Endometrial microvascular endothelial cells (primary cell): ENCODE results near the gene XRCC3. TPM values are rescaled to one million over a fixed set of nuclear protein-coding genes. Genes with fewer than 3 reads are reported as not detected.

ENCODE experiments used
- in situ Hi-C: cut with HindIII; loops from 2 replicates; pipeline ENCODE4 v1.10.0; 2017; ENCODE audit warnings: low sequenced_read_pairs, low pct_unique_long_range_greater_than_20kb; ENCODE audit errors: inconsistent ontology term
- total RNA-seq: library from RNA; depleted of rRNA; stranded (reverse); fragments of >200 nt; gene quantifications from one replicate; pipeline ENCODE4 v1.2.3, GENCODE V29; 2015; ENCODE audit errors: inconsistent ontology term

The XRCC3 gene
- total RNA-seq, 1 donor from 2014 or later = 25.3 TPM

DNA sequence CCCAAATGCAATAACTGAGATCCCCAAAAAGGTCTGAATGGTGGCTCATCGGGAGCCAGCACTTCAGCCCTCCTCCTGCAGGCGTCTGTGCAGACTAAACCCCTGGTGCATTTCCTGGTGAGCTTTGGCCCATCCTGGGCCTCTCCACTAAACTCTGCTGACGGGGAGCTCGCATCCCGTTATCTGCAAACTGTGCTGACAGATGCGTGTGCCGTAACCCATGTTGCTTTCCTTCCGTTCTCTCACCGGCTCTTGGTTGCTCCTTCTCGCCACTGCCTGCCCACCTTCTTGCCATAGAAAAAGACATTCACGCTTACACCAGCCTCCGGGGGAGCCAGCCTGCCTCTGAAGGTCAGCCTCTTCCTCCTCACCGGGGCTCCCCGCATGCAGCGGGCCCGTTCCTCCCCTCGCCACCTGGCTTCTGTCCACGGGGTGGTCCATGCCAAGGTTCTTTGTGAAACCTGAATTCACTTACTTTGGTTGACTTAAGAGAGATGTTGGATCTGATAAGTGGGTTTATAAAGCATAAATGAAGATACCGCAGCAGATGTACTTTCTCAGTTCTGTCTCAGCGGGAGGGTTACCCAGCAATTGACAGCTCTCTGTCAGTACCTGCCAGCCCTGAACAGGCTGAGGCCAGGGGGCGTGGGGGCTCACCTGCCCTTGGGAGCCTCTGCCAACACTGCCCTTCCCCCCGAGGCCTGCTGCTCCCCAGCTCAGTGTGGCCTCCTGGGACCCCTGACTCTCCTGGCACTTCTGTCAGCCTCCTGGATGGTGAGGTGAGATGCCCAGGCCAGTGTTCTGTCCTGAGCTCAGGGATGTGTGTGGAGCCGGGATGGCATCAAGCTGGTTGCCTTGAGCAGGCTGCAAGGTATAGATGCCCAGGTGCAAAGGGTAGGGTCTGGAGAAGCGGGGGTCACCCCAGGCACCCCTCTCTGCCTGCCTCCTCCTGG, 14.5 kb upstream of the XRCC3 start:
- in situ Hi-C loops = no loop called here

DNA sequence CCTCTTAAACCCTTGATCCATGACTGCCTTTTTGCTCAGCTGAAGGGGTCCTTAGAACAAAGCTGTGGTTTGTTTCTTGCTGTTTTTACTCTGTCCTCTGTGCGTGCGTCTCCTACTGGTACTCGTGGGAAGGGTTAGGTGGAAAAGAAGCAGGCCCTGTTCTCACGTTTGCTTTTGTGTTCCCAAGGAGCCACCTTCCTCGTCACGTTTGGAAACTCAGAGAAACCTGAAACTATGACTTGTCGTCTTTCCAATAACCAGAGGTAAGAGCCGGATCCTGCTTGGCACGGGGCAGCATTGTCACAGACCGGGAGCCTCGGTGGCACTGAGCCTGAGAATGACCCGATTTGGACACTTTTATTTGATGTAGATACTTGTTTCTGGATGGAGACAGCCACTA, 13.5 kb upstream of the XRCC3 start:
- in situ Hi-C loops = no loop called here

DNA sequence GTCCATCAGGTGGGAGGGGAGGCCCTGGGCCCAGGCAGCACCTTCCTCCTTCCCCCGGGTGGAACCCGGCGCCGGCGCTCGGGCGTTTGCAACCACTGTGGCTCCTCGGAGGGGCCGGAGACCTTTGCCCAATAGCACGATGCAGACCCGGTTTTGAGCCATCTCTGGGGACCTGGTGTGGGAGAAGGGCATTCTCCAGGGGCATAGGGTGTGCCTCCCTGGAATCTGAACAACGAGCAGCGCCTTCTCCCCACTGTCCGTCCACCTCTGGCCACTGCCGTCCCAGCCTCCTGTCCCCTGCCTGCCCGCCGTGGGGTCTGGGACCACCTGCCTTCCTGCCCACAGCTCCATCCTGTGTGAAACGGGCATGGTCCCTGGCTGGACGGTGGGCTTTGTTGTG, 12.9 kb upstream of the XRCC3 start:
- in situ Hi-C loops = no loop called here

DNA sequence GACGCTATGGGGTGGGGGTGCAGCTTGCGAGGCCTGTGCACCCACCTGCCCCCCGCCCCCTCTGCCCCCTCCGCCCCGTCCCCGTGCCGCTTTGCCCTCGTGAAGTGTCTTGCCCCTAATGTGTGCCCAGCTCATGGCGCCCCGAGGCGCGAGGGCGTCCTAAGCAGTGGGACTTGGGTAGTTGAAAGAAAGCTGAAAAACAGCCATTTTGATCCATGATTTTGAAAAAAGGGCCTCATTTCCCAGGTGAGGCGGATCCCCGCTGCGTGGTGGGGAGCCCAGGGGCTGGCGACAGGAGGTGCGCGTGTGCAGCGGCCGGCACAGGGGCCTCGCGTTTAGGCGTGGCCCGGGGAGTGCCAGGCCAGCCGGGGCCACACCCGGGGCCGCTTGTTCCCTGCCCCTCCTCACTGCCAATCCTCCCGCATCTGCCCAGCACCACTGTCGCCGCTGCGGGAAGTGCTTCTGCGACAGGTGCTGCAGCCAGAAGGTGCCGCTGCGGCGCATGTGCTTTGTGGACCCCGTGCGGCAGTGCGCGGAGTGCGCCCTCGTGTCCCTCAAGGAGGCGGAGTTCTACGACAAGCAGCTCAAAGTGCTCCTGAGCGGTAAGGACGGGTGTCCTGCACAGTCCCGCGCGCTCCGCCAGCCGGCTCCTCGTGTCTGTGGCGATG, 12.2 kb upstream of the XRCC3 start:
- in situ Hi-C loops = no loop called here

DNA sequence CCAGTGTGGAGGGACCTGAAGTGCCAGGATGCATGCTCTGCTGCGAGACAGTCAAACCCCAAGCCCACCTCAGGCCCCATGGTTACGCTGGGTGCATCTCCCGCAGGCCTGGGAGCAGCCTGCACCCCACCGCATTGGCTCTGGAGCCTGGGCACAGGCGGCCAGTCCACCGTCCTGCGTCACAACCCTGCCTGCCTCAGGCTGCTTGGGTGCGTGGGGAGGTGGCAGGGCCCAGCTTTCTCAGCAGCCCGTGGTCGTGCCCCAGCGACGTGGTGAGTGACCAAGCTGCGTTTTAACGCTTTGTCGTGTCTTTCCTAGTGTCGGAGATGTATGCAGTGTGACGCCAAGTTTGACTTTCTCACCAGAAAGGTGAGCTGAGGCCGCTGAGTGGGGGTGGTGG, 11.2 kb upstream of the XRCC3 start:
- in situ Hi-C loops = no loop called here

DNA sequence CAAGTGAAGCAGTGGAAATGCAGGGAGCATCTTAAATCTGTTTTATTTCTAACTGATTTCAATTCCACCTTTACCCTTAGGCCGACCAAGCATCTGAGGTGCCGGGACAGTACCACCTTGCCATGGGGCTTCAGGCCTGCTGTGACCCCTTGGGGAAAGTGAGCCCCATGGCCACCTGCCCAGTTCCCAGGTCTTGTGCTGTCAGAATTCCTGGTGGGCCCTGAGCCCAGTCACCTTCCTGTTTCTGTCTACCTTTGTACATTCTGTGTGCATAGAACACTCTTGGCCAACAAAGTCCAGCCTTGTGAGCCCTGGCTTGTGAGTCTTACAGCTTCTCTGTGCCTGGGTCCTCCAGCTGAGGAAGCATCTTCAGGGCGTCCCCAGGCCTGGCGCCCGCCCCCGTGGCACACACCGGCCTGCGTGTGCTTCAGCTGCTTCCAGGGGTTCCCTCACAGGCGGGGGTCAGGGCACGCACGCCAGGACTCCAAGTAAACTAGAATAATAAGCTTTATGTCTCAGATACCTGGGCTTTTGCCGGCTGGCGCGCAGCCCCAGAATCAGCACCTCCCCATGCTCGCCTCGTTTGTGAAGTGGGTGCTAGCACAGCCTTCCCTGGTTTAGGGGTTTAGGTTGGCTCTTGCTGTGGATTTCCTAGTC, 10.6 kb upstream of the XRCC3 start:
- in situ Hi-C loops = no loop called here

DNA sequence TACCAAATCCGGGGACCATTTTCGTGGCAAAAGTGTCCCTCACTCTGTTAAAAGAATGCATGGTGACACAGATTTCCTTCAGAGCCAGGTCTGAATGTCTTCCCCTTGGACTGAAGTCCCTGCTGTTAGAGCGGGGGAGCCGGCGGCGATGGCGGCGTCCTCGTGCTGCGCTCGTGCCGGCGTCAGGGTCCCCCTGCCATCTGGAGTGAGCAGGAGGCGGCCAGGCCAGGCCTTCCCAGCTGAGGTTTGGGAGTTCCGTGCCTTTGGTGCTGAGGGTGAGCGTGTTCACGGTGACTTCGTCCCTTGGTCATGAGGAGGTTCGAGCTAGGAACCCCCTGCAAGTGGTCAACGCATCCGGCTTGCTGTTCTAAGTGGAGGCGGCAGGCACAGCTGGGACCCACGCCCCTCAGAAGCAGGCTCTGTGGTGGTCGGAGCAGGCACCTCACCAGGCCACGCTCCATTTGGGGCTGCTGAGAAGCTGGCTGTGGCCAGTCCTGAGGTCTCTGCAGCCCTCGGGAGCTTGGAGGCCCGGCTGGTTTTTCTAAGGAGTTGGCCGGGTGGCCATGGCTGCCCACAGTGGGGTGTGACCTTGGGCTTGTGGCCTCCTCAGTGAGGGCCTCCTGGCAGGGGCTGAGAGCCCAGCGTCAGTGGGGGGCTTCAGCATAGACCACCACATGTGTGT, 9.9 kb upstream of the XRCC3 start:
- in situ Hi-C loops = no loop called here

DNA sequence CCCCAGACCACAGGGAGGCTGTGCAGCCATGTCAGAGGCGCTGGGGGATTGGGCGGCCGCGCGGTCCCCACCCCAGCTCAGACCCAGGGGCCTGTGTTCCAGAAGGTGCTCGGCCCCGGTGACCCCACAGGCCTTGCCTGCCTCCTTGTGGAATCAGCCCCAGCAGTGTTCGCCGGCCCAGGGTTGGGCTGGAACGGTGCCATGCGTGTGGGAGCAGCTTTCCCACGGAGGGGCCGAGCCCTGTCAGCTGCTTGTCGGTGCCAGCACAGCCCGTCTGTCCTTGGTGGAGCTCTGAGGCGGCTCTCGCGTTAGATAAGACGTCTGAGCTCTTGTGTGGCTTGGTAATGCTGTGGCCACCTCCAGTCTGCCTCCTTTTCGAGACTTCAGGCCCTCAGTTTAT, 8.9 kb upstream of the XRCC3 start:
- in situ Hi-C loops = no loop called here

DNA sequence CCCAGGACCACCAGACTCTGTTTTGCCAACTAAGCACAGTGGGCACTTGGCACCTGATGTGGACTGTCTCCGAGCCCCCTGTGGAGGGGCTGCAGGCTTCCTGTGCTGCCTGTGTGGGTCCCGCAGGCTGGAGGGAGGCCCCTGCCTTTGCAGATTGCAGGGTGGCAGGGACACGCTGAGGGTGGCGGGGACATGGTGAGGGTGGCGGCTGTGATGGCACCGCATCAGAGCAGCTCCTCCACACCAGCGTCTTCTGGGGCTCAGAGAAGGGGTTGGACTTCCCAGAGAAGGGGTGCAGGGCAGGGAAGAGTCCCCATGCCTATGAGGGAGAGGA, 8.5 kb upstream of the XRCC3 start:
- in situ Hi-C loops = no loop called here

DNA sequence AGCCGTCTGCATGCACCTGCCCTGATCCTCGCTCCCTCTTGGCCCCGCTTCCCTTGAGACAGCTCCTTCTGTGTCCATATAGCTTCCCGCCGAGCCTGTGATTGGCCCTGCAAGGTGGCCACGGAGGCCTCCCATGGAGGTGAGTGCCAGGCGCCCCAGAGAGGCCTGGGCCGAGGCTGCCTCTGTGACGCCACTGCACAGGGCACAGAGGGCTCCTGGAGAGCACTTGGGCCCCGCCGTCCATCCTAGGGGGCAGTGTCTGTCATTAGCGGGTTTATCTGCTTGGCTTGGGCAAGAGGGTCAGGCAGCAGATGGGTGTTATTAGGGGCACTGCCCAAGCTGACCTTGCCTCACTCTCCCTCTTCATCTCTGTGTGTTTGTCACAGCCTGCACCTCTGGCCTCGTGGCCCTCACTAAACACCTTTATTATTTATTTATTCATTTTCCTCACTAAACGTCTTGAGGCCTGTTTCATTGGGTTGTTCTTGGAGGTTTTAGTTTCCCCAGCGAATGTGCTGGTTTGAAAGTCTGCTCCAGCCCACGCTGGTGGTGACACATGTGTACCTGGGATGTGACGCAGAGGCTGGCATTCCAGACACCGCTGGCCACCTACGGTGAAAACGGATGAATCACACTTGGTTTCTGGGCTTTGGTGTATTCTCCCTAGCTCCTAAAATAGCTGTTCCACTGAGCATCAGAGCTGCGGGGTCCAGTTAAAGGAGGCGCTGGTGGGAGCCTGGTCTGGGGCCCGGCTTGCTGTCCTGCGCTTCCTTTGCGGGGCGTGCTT, 6.3 kb upstream of the XRCC3 start:
- in situ Hi-C loops = no loop called here

DNA sequence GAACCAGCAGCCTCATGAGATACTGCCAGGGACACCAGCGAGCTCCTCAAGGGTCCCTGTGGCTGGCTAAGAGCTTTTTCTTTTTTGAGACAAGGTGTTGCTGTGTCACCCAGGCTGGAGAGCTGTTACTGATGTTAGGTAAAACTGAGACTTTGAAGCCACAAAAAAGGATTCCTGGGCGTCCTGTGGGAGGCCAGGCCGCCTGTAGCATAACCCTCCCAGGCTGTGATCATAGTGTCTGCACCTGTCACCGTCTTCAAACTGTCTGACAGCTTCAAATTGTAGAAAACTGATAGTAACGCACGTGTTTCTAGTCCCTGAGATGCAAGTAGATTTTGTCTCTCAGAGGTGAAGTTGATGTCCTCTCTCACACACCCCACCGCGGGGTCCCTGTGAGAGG, 4.5 kb upstream of the XRCC3 start:
- in situ Hi-C loops = no loop called here

DNA sequence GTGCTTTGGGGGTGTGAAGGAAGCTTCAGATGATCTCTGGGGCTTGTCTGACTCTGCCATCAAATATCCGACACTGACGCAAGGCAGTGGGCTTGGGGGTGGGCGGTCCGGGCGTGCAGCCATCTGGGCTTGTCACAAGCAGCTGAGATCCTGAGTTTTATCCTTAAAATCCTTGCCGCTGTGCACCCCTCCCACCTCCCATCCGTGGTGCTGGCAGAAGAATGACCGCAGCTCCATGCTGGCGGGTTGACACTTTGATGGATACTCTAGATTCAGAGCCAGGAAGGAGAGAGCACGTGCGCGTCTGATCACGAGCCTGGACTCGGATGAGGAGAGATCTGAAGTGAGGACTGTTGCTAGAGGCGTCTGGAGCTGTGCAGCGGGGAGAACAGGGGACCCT, 3.3 kb upstream of the XRCC3 start:
- in situ Hi-C loops = no loop called here

DNA sequence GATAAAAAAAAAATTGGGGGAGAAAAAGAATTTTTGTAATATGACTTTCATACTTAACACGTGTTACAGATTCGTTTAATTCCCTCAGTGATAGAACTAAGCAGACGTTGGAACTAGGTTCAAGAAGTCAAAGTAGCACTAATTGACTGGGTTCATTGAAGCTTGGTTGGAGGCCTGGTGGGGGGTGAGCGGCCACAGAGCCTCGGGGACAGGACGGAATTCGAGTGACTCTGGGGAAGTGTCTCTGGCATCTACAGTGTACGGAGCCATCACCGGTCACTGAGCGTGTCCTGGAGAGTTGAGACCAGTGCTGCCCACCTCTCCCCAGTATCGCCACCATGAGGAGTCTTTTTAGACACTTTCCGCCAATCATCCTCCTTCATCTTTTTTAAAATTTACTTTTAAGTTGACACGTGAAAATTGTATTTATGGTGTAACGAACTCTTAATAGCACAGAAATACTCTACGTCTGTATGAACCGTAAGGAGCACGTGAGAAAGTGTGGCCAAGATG, 1.7 kb upstream of the XRCC3 start:
- in situ Hi-C loops = no loop called here

DNA sequence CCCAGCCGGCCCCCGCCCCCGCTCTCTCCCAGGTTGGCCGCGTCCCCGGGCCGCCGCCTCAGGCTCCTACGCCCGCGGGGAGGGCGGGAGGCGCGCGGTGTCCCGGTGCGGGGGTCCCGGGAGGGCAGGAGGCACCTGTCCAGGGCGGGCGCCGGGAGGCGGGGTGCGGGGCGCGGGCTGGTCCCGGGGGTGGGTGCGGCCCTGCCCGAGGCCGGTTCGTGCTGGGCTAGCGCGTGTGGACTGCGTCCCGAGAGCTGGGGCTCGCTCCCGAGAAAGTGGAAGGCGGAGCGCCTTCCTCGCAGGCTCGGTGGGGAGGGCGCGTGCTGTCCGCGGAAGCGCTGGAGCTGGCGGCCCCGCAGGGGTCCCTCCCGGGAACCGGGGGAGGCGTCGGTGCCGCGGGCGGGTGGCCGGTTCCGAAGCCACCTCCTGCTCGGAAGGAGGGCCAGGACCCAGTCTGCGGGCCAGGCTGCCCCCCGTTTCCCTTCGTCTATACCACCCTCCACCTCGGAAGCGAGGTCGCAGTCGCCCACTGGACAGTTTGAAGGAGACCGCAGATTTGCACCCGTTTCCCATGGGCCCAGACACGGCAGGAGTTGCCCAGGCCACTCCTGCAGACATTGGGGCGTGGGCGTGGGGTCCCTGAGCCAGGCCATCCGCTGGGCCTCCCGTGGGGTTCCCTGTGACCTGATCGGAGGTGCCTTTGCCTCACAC, 995 bp upstream of the XRCC3 start:
- in situ Hi-C loops = no loop called here

DNA sequence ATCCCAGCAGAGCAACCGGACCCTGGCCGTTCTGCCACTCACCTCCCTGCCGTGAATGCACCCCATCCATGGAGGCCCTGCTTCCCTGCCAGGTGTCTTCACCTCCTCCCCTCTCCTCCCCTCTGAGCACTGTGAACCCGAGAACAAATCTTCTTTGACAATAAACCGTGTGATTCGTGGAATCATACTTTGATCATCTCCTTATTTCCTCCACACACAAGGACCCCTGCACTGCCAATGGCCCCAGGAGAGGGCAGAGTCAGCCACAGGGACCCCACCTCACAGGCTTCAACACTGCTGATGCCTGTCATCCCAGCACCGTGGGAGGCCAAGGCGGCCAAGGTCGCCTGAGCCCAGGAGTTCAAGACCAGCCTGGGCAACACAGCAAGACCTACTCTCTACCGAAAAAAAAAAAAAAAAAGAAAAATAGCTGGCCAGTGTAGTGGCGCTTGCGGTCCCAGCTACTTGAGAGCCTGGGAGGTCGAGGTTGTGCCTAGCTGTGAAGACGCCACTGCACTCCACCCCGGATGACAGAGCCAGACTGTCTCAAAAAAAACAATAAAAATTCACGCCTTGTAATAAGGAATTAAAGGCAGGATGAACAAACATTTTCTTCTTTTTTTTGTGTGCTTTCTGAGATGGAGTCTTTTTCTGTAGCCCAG, 1.1 kb downstream of the XRCC3 start:
- in situ Hi-C loops = no loop called here

DNA sequence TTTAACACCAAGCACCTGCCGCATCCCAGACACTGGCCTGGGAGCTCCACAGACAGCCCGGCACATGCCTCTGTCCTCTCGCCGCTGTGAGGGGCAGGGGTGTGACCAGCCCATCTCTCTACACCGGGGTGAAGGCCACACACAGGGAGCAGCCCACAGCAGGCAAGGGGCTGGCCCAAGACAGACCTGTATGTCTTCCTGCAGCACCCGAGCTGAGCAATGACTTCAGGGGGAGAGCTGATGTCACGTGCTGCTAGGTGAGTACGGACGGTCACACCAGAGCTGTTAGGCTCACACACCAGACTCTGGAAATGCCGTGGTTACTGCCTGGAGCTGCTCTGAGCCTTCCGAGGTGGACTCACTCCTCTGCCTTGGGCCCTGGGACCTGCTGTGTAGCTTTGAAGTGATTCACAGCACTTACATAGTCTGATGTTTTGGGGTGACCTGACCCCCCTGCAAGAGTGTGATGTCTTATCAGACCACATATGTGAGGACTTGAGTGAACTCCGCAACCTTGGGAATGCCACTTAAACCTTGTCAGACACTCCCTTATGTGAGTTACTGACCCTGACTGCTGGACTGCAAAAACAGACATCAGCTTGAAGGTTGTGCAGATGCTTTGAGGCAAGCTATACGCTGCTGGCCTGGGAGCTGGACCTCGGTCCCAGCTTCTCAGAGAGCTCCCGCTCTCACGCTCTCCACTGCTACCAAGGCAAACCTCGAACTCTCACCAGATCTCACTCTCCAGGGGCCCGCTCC, 1.8 kb downstream of the XRCC3 start:
- in situ Hi-C loops = no loop called here
